Spleen (tissue), 7 donors: ENCODE results near the gene ZNF69.

Source experiments
- CTCF ChIP-seq, 11 experiments: fragments of 200-600 bp in 7 of 11; fragments of 450-650 bp in 4 of 11; sonication (generic) in 4 of 11; IDR thresholded peaks in 8 of 11; conservative IDR thresholded peaks in 3 of 11; 1 replicate in 7 of 11; 2 replicates in 4 of 11; pipeline versions ENCODE4 v1.4.0 to v1.8.0; 2016 to 2021; ENCODE audit warnings: antibody characterized with exemption in 11 of 11, inconsistent platforms in 4 of 11, mild to moderate bottlenecking in 1 of 11
- POLR2A ChIP-seq, 3 donors: fragments of 450-650 bp; IDR thresholded peaks; one replicate each; pipeline ENCODE4 v1.5.1; 2017; ENCODE audit warnings: antibody characterized with exemption in 3 of 3, mild to moderate bottlenecking in 1 of 3
- donor health status: DM: no; HTN: no; CAD: no; lungs with moderate emphysema.
- donor health status: DM: no; HTN: no; CAD: no.
- donor health status: DM: no; HTN: no; CAD: no.

GRCh38 chr19:11905928-11906327, 18.3 kb downstream of the ZNF69 start:
- no peak for TF ChIP-seq CTCF (IDR thresholded peaks at IDR 0.05 in 8 of 11, conservative IDR thresholded peaks at IDR 0.05 in 3 of 11)
- no peak for TF ChIP-seq POLR2A (IDR thresholded peaks at IDR 0.05)
